T-helper 1 cell treated with Interleukin-12 subunit alpha and Interleukin-12 subunit beta and Interleukin-4 antibody, amounts not matched to agents 30 μg/mL and 1 μg/mL, for 36 hours (primary cell): ENCODE data around the gene TAPBP.
"Not testable (repeated sequence)": the region's sequence is repeated elsewhere in the genome, so short reads cannot be mapped to it uniquely, and the experiment has no call there.

ENCODE experiments used
- H3K27ac Mint-ChIP-seq: one replicate; pipeline ENCODE4 v1.8.0; 2021; ENCODE audit warnings: mild to moderate bottlenecking, mixed read lengths
- H3K27me3 Mint-ChIP-seq: one replicate; pipeline ENCODE4 v1.8.0; 2021; ENCODE audit warnings: low read depth, mixed read lengths
- H3K36me3 Mint-ChIP-seq: one replicate; pipeline ENCODE4 v1.8.0; 2021; ENCODE audit warnings: low read depth, mixed read lengths
- H3K4me1 Mint-ChIP-seq: one replicate; pipeline ENCODE4 v1.8.0; 2021; ENCODE audit warnings: low read depth, mixed read lengths
- H3K4me3 Mint-ChIP-seq: one replicate; pipeline ENCODE4 v1.8.0; 2021; ENCODE audit warnings: mild to moderate bottlenecking, moderate library complexity, mixed read lengths
- H3K9me3 Mint-ChIP-seq: one replicate; pipeline ENCODE4 v1.8.0; 2021; ENCODE audit warnings: mixed read lengths

The TAPBP gene

GRCh38 chr6:33278810-33279209 is 35.1 kb downstream of the TAPBP start:
- H3K27me3 Mint-ChIP-seq, result no peaks in the 10 kb centered on the region

GRCh38 chr6:33278392-33278741 is 35.5 kb downstream of the TAPBP start:
- no peaks in the 10 kb centered on the region for H3K27me3 Mint-ChIP-seq
- H3K36me3 Mint-ChIP-seq, result peaks cover 46% of the 10 kb centered on the region
- no peak overlapping the region for H3K27ac Mint-ChIP-seq
- H3K9me3 Mint-ChIP-seq, result no peaks in the 10 kb centered on the region
- H3K4me3 Mint-ChIP-seq, result no peak overlapping the region
- peaks cover 38% of the 10 kb centered on the region for H3K4me1 Mint-ChIP-seq

More at GRCh38 chr6:33278810-33279209, 35.1 kb downstream of the TAPBP start:
- no peaks in the 10 kb centered on the region for H3K9me3 Mint-ChIP-seq
- peaks cover 46% of the 10 kb centered on the region for H3K36me3 Mint-ChIP-seq
- H3K27ac Mint-ChIP-seq, result no peak overlapping the region
- no peak overlapping the region for H3K4me3 Mint-ChIP-seq
- H3K4me1 Mint-ChIP-seq, result peaks cover 34% of the 10 kb centered on the region

GRCh38 chr6:33277663-33278391 is 36.1 kb downstream of the TAPBP start:
- no peaks in the 10 kb centered on the region for H3K27me3 Mint-ChIP-seq
- H3K27ac Mint-ChIP-seq, result peak overlapping the region; percentile 96
- H3K9me3 Mint-ChIP-seq, result no peaks in the 10 kb centered on the region
- H3K4me1 Mint-ChIP-seq, result peaks cover 40% of the 10 kb centered on the region
- peak overlapping the region; percentile 92 for H3K4me3 Mint-ChIP-seq
- H3K36me3 Mint-ChIP-seq, result peaks cover 50% of the 10 kb centered on the region

GRCh38 chr6:33276864-33277662 is 36.8 kb downstream of the TAPBP start, which contains the start of gene B3GALT4:
Gene B3GALT4 (plus strand): TSS chr6:33277123. CDS start chr6:33277420, 297 bp downstream.
- no peaks in the 10 kb centered on the region for H3K27me3 Mint-ChIP-seq
- peak within 1 kb of the TSS; percentile 92 for H3K4me3 Mint-ChIP-seq
- peaks cover 56% of the 10 kb centered on the region for H3K36me3 Mint-ChIP-seq
- peaks cover 44% of the 10 kb centered on the region for H3K4me1 Mint-ChIP-seq
- H3K27ac Mint-ChIP-seq, result peak within 1 kb of the TSS; percentile 96
- no peaks in the 10 kb centered on the region for H3K9me3 Mint-ChIP-seq

- Mint-ChIP-seq H3K36me3 (peaks cover 58% of the 10 kb centered on the region), H3K27ac (peak overlapping the region; percentile 87), H3K9me3 (no peaks in the 10 kb centered on the region), H3K4me3 (peak overlapping the region; percentile 83), H3K27me3 (no peaks in the 10 kb centered on the region), H3K4me1 (peaks cover 44% of the 10 kb centered on the region)
These were observed 37.4 kb downstream of the TAPBP start for GRCh38 chr6:33276581-33276863.

- Mint-ChIP-seq H3K4me3 (peak overlapping the region; percentile 83), H3K27ac (peak overlapping the region; percentile 87), H3K36me3 (peaks cover 58% of the 10 kb centered on the region), H3K4me1 (peaks cover 43% of the 10 kb centered on the region)
- not testable (repeated sequence) for H3K9me3 Mint-ChIP-seq, H3K27me3 Mint-ChIP-seq
These were observed 37.9 kb downstream of the TAPBP start for GRCh38 chr6:33275795-33276580.

- H3K4me1 Mint-ChIP-seq, result peaks cover 52% of the 10 kb centered on the region
- H3K36me3 Mint-ChIP-seq, result peaks cover 57% of the 10 kb centered on the region
- H3K27ac Mint-ChIP-seq, result peak overlapping the region; percentile 47
These were observed 39.7 kb downstream of the TAPBP start for GRCh38 chr6:33273924-33274902.

GRCh38 chr6:33273129-33273923 is 40.6 kb downstream of the TAPBP start:
- Mint-ChIP-seq H3K4me3 (peak overlapping the region; percentile 96), H3K27me3 (no peaks in the 10 kb centered on the region), H3K4me1 (peaks cover 48% of the 10 kb centered on the region), H3K27ac (peak overlapping the region; percentile 98), H3K36me3 (peaks cover 58% of the 10 kb centered on the region), H3K9me3 (no peaks in the 10 kb centered on the region)

More at GRCh38 chr6:33273924-33274902, 39.7 kb downstream of the TAPBP start:
- Mint-ChIP-seq H3K9me3 (no peaks in the 10 kb centered on the region), H3K4me3 (peak overlapping the region; percentile 96), H3K27me3 (no peaks in the 10 kb centered on the region)

- Mint-ChIP-seq H3K36me3 (peaks cover 64% of the 10 kb centered on the region), H3K4me3 (peak overlapping the region; percentile 96), H3K9me3 (no peaks in the 10 kb centered on the region), H3K4me1 (peaks cover 43% of the 10 kb centered on the region), H3K27ac (peak overlapping the region; percentile 98), H3K27me3 (no peaks in the 10 kb centered on the region)
These were observed 41.4 kb downstream of the TAPBP start for GRCh38 chr6:33272275-33273128.

- Mint-ChIP-seq H3K4me1 (peaks cover 42% of the 10 kb centered on the region), H3K4me3 (peak within 1 kb of the TSS; percentile 96), H3K9me3 (no peaks in the 10 kb centered on the region), H3K36me3 (peaks cover 61% of the 10 kb centered on the region), H3K27ac (peak within 1 kb of the TSS; percentile 98), H3K27me3 (no peaks in the 10 kb centered on the region)
These were observed 42.2 kb downstream of the TAPBP start, which contains the start of the genes RPS18 and VPS52 for GRCh38 chr6:33271468-33272274. Gene RPS18 (plus strand): TSS chr6:33272075. CDS start chr6:33272120, 45 bp downstream. Gene VPS52 (minus strand): TSS chr6:33271876. CDS start chr6:33271675, 201 bp downstream.

GRCh38 chr6:33271117-33271467 is 42.8 kb downstream of the TAPBP start:
- H3K27me3 Mint-ChIP-seq, result no peaks in the 10 kb centered on the region
- peaks cover 37% of the 10 kb centered on the region for H3K4me1 Mint-ChIP-seq
- H3K36me3 Mint-ChIP-seq, result peaks cover 59% of the 10 kb centered on the region
- H3K4me3 Mint-ChIP-seq, result peak overlapping the region; percentile 96
- H3K27ac Mint-ChIP-seq, result peak overlapping the region; percentile 98
- H3K9me3 Mint-ChIP-seq, result no peaks in the 10 kb centered on the region

GRCh38 chr6:33264015-33264414 is 49.9 kb downstream of the TAPBP start:
- peak overlapping the region; percentile 49 for H3K27ac Mint-ChIP-seq
- no peak overlapping the region for H3K4me3 Mint-ChIP-seq
- H3K9me3 Mint-ChIP-seq, result no peaks in the 10 kb centered on the region
- no peaks in the 10 kb centered on the region for H3K27me3 Mint-ChIP-seq
- peaks cover 40% of the 10 kb centered on the region for H3K36me3 Mint-ChIP-seq
- peaks cover 1% of the 10 kb centered on the region for H3K4me1 Mint-ChIP-seq
